ENCODE data around the gene KLHL42. TPM values are rescaled to one million over a fixed set of nuclear protein-coding genes. Genes with fewer than 3 reads are reported as not detected.

KLHL42 gene
- total and polyA plus RNA-seq, 2 of the 13 experiments (the other 11 are each of a cell fraction or from before 2014, with no cell fraction given): 13.5 to 14.0 TPM

DNA sequence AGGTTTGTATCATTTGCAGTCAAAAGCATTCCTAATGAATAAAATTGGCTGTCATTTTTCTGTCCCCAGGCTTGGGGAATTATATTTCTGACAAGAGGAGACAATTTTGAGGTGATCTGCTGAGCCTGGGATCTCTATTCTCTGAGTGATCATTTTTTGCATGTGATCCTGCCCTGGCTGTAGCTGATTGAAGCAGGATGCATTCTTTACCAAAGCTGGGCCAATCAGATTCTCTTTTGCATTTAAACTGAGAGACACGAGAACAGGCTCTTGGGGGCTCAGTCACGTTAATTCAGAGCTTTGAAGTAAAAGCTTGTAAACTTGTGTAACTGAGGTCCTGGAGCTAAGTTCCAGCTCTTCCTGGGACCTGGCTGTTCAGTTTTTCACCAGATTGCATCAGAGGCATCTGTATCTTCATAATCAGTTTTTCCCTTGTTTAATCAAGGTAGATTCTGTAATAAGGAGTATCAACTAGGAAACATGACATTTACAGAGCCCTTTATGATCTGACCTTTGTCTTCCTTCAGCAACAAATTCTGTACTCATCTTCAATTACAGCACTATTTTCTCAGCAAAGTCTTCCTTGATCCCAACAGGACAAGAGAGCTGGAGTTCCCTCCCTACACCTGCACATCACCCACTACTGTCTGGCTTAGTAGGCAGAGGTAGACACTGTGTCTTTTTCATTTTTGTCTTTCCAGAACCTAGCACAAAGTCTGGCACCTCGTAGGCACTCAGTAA is 35.0 kb downstream of the KLHL42 start:
- WGBS (ENCODE audit: low lambda C conversion rate): 0% methylated on average over 3 of the region's 3 CpGs

DNA sequence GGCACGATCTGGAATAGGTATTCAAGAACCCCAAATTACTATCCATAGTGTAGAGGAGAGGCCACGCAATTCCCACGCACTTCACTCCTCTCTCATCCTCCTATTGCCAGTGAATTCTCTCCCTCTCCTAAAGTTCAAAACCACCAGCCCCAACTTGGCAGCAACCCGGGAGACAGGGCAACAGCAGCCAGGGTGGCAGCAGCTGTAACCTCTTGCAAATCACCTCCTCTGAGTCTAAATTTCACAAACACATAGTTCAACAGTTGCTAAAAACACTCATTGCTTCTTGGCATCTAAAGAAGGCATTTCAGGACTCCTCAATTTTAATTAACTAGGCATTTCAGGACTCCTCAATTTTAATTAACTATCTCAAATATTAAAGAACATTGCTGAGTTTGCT is 37.7 kb downstream of the KLHL42 start:
- WGBS (ENCODE audit: low lambda C conversion rate): 48% methylated on average over 4 of the region's 4 CpGs
- intact Hi-C loops (cut with micrococcal nuclease; ENCODE audit: unreplicated experiment): no loop called here

More for the DNA sequence above, 35.0 kb downstream of the KLHL42 start:
- peaks cover 1 to 17% of the 10 kb centered on the region in 2 experiments; a peak in 1 of 5 replicates for H3K27me3 ChIP-seq (ENCODE audit: control insufficient read depth in 1 of 2, insufficient read depth in 2 of 2, low read length in 2 of 2)
- no peaks in the 10 kb centered on the region for H3K79me2 ChIP-seq (ENCODE audit: insufficient read depth, low read length)
- DNase-seq (ENCODE audit: low spot score) (no peak), ATAC-seq (no peak), FAIRE-seq (no peak)
- peak overlapping the region; percentile 33; the same call in 1 of the 2 replicates for H3K4me2 ChIP-seq (ENCODE audit: low read depth, low read length)
- in situ Hi-C loops (cut with HindIII; ENCODE audit: extremely low pct_ligation_motif_present, low pct_unique_long_range_greater_than_20kb): no loop called here
- H4K20me1 ChIP-seq (ENCODE audit: insufficient read depth, low read length): no peaks in the 10 kb centered on the region
- H3K4me3 ChIP-seq (replicated peaks in 1 of 3; ENCODE audit: insufficient read depth in 1 of 3, low read depth in 2 of 3, low read length in 3 of 3): no peak overlapping the region
- no peak overlapping the region for H3K27ac ChIP-seq (ENCODE audit: extremely low read length, insufficient read depth, low read length)
- no peak overlapping the region for H3K9ac ChIP-seq (ENCODE audit: insufficient read depth, low read depth, low read length)
- intact Hi-C loops (cut with micrococcal nuclease; ENCODE audit: unreplicated experiment): no loop called here
- ChIA-PET CTCF (ENCODE audit: low intra/inter-chr PET ratio, low total read pairs) (no interaction called here), POLR2A (interaction anchor here (1.3 kb wide), 1 partner anchor 35 kb away, joined by 3 read pairs; the partner anchor contains the start of genes KLHL42 and MANSC4)
- TF ChIP-seq, protein P1, sequence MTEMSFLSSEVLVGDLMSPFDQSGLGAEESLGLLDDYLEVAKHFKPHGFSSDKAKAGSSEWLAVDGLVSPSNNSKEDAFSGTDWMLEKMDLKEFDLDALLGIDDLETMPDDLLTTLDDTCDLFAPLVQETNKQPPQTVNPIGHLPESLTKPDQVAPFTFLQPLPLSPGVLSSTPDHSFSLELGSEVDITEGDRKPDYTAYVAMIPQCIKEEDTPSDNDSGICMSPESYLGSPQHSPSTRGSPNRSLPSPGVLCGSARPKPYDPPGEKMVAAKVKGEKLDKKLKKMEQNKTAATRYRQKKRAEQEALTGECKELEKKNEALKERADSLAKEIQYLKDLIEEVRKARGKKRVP (CRISPR knock-in tag; IDR thresholded peaks at IDR 0.05): peak in 1 of 2 experiments; percentile 35; a peak in 1 of 4 replicates
- TF ChIP-seq CEBPB (IDR thresholded peaks at IDR 0.05; ENCODE audit: borderline replicate concordance, low read depth, low read length): 0 out of 2 replicates have a peak, but pooled peaks have one; percentile 13
- TF ChIP-seq AGO2 (optimal IDR thresholded peaks at IDR 0.05; ENCODE audit: low read depth, low read length): no peak
- TF ChIP-seq SP1 (IDR thresholded peaks at IDR 0.05): no peak
- no peak for TF ChIP-seq SP1 (CRISPR knock-in tag; IDR thresholded peaks at IDR 0.05)
- BruUV-seq (replicated peaks): no TSS peak
- peaks cover 50% of the 10 kb centered on the region for H3K4me1 ChIP-seq (ENCODE audit: insufficient read depth, low read length)
- no peaks in the 10 kb centered on the region for H3K36me3 ChIP-seq (replicated peaks in 1 of 2; ENCODE audit: control insufficient read depth in 1 of 2, insufficient read depth in 2 of 2, low read length in 2 of 2)
- H3K9me3 ChIP-seq (ENCODE audit: low read length): no peaks in the 10 kb centered on the region
- H2AFZ ChIP-seq (ENCODE audit: low read length): no peak overlapping the region

More for the DNA sequence above, 37.7 kb downstream of the KLHL42 start:
- CTCF ChIA-PET (ENCODE audit: low intra/inter-chr PET ratio, low total read pairs): no interaction called here
- Histone ChIP-seq H3K9ac (ENCODE audit: insufficient read depth, low read depth, low read length) (no peak overlapping the region), H3K79me2 (ENCODE audit: insufficient read depth, low read length) (no peaks in the 10 kb centered on the region), H4K20me1 (ENCODE audit: insufficient read depth, low read length) (no peaks in the 10 kb centered on the region), H3K4me1 (ENCODE audit: insufficient read depth, low read length) (peaks cover 45% of the 10 kb centered on the region), H2AFZ (ENCODE audit: low read length) (peak overlapping the region; percentile 67), H3K9me3 (ENCODE audit: low read length) (no peaks in the 10 kb centered on the region), H3K4me2 (ENCODE audit: low read depth, low read length) (peak overlapping the region; percentile 73), H3K27me3 (ENCODE audit: control insufficient read depth in 1 of 2, insufficient read depth in 2 of 2, low read length in 2 of 2) (peaks cover 0 to 1% of the 10 kb centered on the region in 2 experiments; a peak in 2 of 5 replicates), H3K36me3 (replicated peaks in 1 of 2; ENCODE audit: control insufficient read depth in 1 of 2, insufficient read depth in 2 of 2, low read length in 2 of 2) (no peaks in the 10 kb centered on the region), H3K4me3 (replicated peaks in 1 of 3; ENCODE audit: insufficient read depth in 1 of 3, low read depth in 2 of 3, low read length in 3 of 3) (0 out of 6 replicates have a peak overlapping the region, but pooled peaks of 1 of the 3 experiments have one; percentile 3), H3K27ac (ENCODE audit: extremely low read length, insufficient read depth, low read length) (no peak overlapping the region)
- ATAC-seq (peak; percentile 15; the same call in 2 of the 3 replicates), FAIRE-seq (no peak), DNase-seq (ENCODE audit: low spot score) (no peak)
- POLR2A ChIA-PET: no interaction called here
- TF ChIP-seq ZNF883 (CRISPR knock-in tag; IDR thresholded peaks at IDR 0.05; ENCODE audit: not compliant biosample characterization): no peak
- no peak for TF ChIP-seq HMGA1 (CRISPR knock-in tag; conservative IDR thresholded peaks at IDR 0.05)
- TF ChIP-seq, protein P2, sequence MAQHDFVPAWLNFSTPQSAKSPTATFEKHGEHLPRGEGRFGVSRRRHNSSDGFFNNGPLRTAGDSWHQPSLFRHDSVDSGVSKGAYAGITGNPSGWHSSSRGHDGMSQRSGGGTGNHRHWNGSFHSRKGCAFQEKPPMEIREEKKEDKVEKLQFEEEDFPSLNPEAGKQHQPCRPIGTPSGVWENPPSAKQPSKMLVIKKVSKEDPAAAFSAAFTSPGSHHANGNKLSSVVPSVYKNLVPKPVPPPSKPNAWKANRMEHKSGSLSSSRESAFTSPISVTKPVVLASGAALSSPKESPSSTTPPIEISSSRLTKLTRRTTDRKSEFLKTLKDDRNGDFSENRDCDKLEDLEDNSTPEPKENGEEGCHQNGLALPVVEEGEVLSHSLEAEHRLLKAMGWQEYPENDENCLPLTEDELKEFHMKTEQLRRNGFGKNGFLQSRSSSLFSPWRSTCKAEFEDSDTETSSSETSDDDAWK (CRISPR knock-in tag; IDR thresholded peaks at IDR 0.05): no peak
- TF ChIP-seq ZNF232 (CRISPR knock-in tag; IDR thresholded peaks at IDR 0.05; ENCODE audit: borderline replicate concordance): no peak
- no peak for TF ChIP-seq CAMTA2 (CRISPR knock-in tag; IDR thresholded peaks at IDR 0.05; ENCODE audit: borderline replicate concordance)
- TF ChIP-seq ZFP36L1 (CRISPR knock-in tag; IDR thresholded peaks at IDR 0.05): no peak
- no TSS peak for BruUV-seq (replicated peaks)
- in situ Hi-C loops (cut with HindIII; ENCODE audit: extremely low pct_ligation_motif_present, low pct_unique_long_range_greater_than_20kb): no loop called here
